NCI-H2081 (cell line): ENCODE measurements around the gene ZDHHC1.
A peak's percentile ranks its signal among the peaks of the same experiment; 100 is the strongest.

Experiments
- DNase-seq, 2 experiments: peaks; one replicate each; lab custom pipeline; 2025; lab: John Stamatoyannopoulos, UW

Gene ZDHHC1, protein sequence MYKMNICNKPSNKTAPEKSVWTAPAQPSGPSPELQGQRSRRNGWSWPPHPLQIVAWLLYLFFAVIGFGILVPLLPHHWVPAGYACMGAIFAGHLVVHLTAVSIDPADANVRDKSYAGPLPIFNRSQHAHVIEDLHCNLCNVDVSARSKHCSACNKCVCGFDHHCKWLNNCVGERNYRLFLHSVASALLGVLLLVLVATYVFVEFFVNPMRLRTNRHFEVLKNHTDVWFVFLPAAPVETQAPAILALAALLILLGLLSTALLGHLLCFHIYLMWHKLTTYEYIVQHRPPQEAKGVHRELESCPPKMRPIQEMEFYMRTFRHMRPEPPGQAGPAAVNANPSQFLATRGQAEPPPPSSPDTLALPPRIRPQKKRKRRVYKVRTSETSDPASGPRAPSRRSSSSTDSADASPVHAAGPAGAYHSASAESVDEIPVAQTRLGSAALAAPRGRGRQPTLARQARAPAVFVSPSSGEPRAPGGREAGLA

DNA sequence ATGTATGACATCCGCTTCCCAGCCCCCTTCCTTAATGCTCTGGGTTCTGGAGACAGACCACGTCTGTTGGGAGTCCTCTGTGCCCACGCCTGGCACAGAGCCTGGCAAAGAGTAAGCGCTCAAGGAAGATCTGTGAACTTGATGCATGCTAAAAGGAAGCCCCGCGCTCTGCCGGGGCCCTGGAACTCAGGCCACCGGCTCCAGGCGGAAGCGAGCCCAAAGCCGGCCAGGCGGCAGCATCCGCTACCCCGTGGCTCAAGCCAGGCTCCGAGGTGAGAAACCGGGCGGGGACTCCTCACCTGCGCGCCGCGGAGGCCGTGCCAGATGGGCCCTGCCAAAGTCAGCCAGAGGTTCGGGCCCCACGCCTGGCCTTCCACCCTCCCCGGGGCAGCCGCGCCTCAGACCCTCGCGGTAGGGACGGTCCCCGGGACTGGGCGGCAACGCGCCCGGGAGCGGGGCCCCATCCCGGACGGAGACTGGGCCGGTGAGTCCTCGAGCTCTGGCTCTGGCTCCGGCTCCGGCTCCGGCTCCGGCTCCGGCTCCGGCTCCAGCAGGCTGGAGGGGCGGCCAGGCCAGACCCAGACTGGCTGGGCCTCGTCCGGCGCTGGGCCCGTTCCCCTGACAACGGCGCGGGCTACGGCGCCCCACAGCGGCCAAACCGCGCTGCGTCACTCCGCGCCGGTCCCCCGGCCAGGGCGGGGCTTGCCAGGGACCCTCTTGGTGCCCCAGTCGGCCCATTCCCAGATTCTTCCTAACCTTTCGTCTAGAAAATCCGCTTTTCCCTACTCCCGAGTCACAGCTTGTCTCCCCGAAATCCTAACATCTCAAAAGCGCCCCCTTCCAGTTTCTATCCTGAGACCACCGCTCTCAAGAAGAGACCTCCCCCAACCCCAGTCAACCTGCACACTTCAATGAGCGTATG lies at the start of gene ZDHHC1:
ZDHHC1 (minus strand) TSS at position 606 of the 922 bp plus-strand sequence. CDS start 8,702 bp downstream, outside the sequence.
- DNase-seq = peak; percentile 13 to 48

DNA sequence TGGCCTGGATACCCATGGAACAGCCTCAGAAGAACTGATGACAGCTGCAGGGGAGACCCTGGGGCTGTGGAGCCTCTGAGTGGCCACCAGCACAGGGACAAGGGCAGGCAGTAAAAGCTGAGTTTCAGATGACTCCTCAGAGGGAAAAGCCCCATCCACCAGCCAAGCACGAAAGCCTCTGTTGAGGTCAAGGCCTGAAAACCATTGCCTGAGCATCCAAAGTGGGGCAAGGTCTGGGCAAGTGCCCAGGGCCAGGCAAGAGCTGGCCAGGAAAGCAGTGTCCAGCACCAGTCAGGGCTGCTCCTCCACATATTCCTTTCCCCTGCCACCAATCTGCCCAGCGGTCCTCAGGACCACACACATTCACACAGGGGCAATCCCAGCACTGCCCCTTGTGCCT lies 48.3 kb upstream of the ZDHHC1 start:
- no peak for DNase-seq

DNA sequence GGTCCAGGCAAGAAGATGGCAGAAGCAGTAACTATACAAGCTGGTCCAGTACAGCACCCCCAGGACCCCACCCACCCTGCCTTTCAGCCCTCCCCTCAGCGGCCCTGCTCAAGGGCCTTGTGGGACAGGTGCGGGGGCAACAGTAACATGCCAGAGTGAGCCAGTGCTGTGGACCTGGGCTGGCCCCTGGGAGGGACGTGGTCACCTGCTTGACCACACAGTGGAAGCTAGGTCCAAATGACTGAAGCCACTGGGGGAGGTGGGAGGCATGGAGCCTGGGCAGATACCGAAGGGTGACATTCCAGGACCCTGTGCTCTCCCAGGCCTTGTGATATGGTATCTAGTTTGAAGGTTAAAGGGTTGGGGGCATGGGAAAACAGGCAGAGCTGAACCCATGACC lies 47.4 kb upstream of the ZDHHC1 start:
- DNase-seq = no peak

DNA sequence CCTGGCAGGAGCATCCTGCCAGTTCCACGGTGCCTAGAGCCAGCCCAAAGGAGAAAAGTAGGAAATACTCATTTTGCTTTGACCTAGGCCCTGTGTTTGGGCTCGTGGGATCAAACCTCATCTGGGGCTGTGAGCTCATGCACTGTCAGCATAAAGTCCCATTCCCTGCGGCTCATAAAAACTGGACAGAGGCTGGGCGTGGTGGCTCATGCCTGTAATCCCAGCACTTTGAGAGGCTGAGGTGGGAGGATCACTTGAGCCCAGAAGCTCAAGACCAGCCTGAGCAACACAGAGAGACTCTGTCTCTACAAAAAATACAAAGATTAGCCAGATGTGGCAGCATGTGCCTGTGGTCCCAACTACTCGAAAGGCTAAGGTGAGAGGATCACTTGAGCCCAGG lies 46.8 kb upstream of the ZDHHC1 start:
- DNase-seq = no peak

DNA sequence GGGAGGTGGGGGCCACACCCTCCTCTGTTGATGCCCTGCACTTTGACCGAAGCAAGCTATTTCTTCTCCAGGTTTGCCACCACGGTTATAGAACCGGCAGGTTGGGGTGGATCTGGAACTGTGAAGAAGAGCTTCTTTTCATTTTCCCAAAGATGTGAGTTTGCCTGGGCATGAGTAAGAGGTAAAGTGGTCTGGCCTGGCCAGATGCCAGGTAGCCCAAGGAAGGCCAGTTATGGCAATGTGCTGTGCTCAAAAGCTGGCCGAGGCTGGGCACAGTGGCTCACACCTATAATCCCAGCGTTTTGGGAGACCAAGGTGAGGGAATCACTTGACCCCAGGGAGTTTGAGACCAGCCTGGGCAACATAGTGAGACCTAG lies 46.0 kb upstream of the ZDHHC1 start:
- DNase-seq = no peak

DNA sequence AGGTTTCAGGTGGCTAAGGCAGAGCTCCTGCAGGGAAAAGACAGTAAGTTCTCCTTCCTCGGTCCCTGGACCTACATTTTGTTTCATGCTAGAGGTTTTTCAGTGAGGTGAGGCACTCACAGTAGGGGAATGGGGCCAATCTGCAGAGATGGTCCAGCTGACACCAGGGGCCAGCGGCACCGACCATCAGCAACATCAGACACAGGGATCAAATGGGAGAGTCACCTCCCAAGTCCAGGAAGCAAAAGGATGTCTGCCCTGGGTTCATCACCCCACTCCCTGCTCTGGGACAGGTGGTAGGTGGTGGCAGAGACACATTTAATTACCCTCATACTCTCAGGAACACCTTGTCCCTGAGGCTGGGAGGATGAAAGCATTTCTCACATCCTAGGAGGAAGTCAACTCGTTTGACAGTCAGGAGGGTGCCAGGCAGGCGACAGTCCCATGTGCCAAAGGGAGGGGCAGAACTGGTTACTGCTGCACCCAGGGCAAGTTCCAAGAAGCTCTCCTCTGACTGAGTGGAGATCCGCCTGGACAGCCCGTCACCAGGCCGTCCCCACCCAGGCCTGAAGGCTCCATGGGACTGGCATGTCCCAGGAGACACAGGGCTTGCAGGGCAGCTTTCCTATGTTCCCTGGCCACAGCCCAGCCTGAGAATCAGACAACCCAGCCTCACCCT lies 45.5 kb upstream of the ZDHHC1 start:
- DNase-seq = no peak

DNA sequence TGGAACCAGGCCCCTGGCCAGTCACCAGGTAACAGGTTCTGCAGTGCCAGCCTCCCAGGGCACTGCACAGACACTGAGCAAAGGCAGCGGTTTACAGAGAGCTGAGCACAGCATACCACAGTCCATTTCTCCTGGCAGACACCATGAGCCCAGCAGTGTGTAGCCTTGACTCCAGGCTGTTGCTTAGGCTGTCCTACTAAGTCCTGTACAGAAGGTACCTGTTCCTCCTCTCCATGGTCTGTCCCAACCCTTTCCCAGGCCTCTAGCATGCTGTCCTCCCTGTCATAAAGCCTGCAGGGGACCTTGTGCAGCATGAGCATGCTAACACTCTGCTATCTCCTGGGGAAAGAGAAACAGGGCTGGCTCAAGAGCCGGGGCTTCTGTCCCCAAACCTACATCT lies 44.7 kb upstream of the ZDHHC1 start:
- DNase-seq = no peak

DNA sequence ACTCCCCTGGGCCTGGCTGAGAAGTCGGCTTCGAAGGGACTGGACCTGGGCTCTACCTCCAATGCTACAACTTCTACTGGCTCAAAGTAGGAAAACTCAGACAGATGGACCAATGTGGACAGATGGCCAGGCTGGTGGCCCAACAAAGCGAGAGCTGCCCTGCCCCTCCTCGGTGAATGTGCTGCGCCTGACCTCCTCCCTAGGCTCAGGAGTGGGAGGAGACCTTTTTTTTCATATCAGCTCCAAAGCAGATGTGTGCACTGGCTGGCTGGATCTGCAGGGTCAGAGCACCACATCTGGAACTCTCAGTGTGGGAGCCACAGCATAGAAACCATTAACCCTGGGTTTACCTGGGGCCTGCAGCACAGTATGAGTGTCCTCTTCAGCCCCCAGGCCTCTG lies 43.9 kb upstream of the ZDHHC1 start:
- no peak for DNase-seq

DNA sequence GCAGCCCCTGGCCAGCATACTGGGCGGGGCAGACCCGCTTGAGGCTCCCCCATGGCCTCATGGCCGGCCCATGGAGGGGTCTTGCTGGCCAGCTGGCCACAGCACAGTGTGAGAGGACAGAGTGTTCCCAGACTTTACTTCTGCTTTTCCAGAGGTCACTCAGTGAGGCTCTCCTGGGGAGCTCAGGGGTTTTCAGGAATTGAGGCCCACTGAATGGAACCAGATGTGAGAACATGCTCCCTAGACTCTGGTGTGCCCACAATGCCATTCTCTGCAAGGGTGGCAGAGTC lies 43.5 kb upstream of the ZDHHC1 start:
- no peak for DNase-seq

DNA sequence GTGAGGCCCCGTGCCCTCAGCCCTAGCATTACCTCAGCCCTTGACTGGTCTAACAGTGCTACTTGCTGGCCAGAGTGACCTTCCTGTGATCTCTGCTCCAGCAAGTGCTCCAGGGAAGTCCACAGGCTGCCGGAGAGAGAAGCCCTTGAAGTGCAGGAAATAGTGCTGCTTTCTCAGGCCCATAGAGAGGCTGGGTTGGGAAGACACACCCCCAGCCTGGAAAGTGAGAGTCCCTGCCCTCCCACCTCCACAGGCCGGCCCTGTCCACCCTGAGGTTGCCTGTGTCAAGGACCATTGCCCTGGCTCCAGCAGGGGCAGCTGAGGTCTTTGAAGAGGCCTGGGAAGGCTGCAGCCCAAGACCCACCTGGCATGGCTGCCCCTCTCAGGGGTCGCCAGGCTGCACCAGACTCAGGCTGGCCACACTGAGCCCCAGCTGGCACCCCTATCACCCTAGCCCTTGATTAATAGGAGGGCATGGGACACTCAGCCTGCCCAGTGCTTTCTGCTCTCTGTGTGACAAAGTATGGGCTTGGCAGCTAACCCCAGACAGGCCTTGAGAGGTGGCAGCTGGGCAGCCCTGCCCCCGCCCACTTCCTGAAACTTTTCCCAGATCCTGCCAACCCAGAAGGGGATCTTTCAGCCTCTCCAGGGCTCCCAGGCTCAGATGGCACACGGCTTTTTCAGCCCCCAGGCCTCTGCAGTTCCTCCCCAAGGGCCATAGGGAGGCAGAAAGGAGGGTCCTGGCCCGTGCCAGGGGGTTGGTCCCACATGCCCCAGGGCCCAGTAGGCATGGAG lies 43.0 kb upstream of the ZDHHC1 start:
- no peak for DNase-seq

DNA sequence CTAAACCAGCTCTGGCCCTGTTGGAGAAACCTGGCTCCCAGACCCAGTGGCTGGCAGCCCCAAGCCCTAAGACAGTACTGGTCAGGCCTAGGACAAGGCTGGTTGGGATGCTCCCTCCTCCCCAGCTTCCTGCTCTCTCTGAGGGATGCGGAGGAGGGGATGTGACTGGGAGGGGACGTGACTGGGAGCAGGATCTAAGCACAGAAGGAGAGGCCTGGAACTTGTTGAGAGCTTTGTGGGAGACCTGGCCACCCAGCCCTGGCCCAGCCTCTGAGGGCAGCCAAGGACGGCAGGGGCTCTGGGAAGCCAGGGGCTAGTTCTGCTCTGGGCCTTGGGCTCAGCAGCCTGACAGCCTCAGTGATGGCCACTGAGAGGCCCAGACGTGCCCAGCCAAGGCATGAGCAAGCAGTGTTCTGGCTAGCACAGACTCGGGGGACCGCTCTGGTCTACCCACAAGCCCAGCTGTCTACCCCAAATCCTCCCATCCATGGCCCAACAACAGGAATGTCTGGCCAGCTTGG lies 41.9 kb upstream of the ZDHHC1 start:
- no peak for DNase-seq

DNA sequence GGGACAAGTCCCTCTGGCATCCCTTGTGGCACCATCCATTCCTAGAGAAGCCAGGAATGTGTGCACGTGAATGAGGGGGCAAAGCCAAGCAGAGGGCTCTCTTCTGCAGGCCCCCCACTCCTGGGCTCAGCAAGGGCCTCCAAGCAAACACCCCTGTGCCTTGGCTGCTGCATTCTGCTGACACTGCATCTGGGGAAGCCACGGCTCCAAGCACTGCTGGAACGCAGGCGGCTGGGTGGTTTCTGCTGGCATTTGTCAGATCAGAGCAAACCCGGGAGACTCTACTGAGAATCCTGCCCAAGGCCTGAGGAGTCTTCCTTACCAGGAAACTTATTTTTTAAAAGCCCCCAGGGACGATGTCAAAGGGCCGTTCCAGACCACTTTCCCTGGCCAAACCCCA lies 41.3 kb upstream of the ZDHHC1 start:
- DNase-seq = no peak

DNA sequence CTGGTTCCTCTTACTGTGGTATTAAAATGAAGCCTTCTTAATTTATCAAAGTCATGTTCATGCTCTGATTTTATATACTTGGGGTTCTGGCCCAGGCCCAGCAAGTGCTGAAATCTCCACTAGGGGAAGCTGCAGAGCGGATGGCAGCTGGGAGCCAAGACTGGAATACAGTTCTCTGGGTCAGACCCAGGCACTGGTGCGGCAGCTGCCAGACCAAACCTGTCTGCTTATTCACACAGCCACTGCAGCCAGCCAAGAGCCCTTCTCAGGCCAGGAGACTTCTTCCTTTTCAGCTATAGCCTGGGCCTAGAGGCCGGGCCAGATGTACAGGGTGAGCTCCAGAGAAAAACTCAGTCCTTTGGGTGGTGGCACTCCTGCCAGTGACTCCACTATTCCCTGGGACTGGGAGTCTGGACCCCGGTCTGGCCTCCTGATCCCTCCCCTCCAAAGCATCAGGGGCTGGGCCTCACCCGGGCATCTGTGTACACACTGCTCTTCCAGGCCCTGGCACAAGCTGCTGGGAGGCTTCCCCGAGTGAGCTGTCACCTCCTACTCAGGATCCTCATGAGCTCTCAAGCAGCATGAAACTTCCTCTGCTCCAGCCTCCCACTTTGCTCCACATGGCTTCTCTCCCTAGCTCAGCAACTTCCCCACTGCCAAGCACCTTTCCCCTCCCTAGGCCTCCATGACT lies 40.3 kb upstream of the ZDHHC1 start:
- no peak for DNase-seq

DNA sequence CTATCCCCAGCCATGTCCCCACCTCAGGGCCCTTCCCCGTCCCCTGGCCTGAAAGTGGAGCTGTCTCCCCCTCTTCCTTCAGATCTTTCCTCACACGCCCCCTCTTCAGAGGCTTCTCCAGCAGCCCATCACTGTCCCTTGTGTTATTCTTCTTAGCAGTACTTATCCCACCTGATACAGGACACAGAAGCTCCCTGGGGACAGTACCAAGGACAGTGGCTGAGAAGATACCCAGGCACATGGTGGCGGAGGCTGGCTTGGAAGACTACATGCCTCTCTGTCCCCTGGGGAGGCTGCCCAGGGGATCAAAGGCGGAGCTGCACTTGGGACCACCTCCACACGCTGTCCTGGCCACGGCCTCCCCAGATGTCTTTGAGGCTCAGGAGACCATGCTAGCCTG lies 38.6 kb upstream of the ZDHHC1 start:
- DNase-seq = no peak

DNA sequence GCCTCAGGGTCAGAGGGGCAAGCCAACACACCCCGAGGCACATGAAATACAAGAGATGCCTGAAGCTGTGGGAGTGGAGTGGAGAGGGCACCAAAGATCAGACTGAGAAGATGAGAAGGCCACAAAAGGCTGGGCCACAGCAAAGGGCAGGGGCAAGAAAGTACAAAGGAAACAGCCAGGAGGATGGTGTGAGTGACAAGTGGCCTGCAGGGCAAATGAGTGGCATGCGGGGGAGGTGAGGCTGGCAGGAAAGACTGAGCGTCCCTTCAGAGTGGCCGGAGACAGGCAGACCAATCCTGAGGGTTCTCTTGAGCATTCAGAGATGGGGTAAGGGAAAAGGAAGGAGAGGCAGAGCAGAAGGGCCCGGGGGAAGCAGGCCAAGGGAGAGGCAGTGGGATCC lies 37.8 kb upstream of the ZDHHC1 start:
- DNase-seq = no peak

DNA sequence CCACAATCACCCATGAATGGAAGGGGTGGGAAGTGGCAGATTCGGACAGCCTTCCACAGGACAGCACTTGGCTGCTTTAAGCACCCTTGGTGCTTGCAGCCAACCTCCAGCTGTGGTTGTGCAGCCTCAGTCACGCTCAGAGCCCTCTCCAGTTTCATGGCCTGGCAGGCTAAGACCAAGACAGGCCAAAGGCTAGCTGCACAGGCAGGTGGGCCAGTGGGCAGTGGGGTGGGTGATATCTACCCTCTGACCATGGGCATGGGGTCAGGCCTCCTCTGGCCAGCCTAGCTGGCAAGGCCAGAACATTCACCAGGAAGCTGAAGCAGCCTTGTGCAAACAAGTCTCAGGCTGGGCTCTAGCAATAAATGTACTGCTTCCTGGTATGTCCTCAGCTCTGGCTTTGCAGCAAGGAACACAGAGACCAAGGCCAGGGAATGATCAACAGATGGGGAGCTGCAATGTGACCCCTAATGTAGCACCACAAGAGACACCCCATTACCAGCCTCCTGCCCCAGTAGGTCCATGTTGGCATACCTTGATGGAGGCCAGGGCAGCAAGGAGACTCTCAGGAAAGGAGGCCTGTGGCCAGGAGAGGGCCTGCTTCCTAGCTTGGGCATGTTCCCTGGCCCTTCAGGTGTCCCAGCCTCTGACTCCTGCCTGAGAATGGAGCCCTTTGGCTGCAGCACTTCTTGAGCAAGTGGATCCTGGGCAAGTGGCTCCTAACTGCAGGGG lies 35.6 kb upstream of the ZDHHC1 start:
- DNase-seq = no peak

DNA sequence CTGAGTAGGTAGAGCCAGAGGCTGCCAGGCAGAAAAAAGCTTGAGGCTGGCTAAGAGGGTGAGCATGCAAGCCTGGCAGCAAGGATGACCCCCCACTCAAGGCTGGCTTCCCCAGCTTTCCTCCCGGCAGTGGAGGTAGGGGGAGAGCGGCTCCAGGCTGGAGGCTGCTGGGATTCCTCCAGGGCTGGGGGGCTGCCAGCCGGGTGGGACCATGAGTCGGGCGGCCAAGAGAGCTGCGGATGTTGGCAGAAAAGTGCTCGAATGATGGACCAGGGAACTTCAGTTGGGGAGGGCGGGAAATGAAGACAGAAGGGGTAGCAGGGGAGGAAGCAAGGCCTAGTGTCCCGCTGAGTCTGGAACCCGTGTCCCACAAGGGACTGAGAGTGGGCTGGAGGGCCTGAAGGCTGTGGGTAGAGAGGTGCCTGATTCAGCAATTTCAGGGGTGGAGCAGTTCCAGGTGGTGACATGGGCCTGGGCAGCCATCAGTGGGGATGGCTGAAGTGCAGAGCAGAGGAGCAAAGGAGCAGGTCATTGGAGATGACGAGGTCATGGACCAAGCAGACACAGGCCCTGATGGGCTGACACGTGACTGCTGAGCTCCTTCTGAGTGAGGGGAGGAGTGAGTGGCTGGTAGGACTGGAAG lies 34.9 kb upstream of the ZDHHC1 start:
- DNase-seq = no peak

DNA sequence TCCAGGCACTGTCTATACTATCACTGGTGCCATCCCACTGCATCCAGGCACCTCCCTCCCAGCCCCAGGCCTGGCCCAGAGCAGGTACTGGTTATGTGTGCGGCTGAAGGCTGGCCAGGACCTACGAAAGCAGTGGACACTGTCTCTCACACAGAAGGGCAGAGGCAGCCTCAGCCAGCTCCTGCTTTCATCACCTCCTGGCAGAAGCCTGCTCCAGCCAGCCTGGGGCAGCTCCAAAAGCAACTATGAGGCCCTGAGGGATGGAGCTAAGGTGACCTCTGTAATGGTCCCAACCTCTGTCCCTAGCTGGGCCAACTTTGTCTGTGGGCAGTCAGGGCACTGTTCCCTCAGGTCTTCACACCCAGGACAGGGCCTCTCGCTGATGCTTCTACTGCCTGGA lies 33.5 kb upstream of the ZDHHC1 start:
- no peak for DNase-seq

DNA sequence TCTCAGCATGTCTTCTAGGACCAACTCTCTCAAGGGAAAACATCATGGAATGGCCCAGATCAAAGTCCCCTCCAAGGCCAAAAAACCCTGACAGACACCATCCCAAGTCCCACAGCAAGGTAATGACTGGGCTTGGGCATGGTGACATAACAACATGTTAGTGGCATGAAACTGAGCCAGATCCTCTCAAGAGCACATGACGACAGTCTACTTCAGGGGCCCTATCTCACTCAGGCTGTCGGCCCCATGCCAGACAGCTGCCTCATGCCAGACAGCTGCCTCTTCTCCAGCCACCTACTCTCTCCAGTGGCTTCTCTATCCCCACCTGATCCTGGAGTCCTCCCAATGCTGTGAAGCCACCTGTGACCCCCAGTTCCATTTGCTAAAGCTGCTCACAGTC lies 33.1 kb upstream of the ZDHHC1 start:
- no peak for DNase-seq

DNA sequence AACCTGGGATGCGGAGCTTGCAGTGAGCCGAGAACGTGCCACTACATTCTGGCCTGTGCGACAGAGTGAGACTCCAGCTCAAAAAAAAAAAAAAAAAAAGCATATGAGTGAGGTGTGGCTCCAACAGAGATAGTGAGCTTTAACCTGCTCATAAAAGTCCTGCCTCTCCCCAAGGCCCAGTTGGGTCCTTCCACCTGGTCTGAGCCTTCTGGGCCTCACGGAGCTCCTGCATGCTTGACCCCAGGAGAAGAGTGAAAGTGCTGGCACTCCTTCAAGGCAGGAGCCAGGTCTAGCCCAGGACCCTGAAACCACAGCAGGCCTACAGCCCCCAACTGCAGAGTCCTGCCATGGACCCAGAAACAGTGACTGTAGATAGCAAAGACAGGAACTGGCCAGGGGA lies 32.3 kb upstream of the ZDHHC1 start:
- DNase-seq = no peak
